GM19463 (cell line): ENCODE results near the gene DTD2.
"Not testable (repeated sequence)": the region's sequence is repeated elsewhere in the genome, so short reads cannot be mapped to it uniquely, and the experiment has no call there.

Experiments used
- ATAC-seq: cut with Tn5 transposase; IDR thresholded peaks from one replicate; pipeline ENCODE4 v1.9.1; 2021; ENCODE audit warnings: mild to moderate bottlenecking, moderate library complexity; ENCODE audit not compliant: unreplicated experiment

The DTD2 gene

GRCh38 chr14:31456841-31457664 is at the start of gene DTD2:
DTD2 (minus strand) TSS chr14:31457506; CDS start chr14:31457393, 113 bp downstream.
- peak; percentile 98 for ATAC-seq

- no peak for ATAC-seq
Observed at GRCh38 chr14:31505411-31505810, 48.1 kb upstream of the DTD2 start.

GRCh38 chr14:31501870-31502269 is 44.6 kb upstream of the DTD2 start:
- no peak for ATAC-seq

GRCh38 chr14:31492759-31493498 is 35.6 kb upstream of the DTD2 start:
- ATAC-seq: no peak

GRCh38 chr14:31489691-31490090 is 32.4 kb upstream of the DTD2 start:
- ATAC-seq: no peak

- no peak for ATAC-seq
Observed at GRCh38 chr14:31487886-31488285, 30.6 kb upstream of the DTD2 start, which contains the start of gene GPR33. GPR33 (minus strand) TSS chr14:31488039; CDS start chr14:31483965, 4,074 bp downstream.

- no peak for ATAC-seq
Observed at GRCh38 chr14:31486764-31487163, 29.5 kb upstream of the DTD2 start.

GRCh38 chr14:31484754-31485153 is 27.4 kb upstream of the DTD2 start:
- no peak for ATAC-seq

- ATAC-seq: no peak
Observed at GRCh38 chr14:31480156-31480555, 22.9 kb upstream of the DTD2 start.

- no peak for ATAC-seq
Observed at GRCh38 chr14:31479027-31479426, 21.7 kb upstream of the DTD2 start.

GRCh38 chr14:31477248-31477647 is 19.9 kb upstream of the DTD2 start:
- no peak for ATAC-seq

GRCh38 chr14:31476131-31476866 is 19.0 kb upstream of the DTD2 start:
- ATAC-seq: no peak

- no peak for ATAC-seq
Observed at GRCh38 chr14:31466554-31466953, 9.2 kb upstream of the DTD2 start.

- ATAC-seq: no peak
Observed at GRCh38 chr14:31465111-31465510, 7.8 kb upstream of the DTD2 start.

- ATAC-seq: not testable (repeated sequence)
Observed at GRCh38 chr14:31462450-31462849, 5.1 kb upstream of the DTD2 start.

- ATAC-seq: no peak
Observed at GRCh38 chr14:31461545-31461944, 4.2 kb upstream of the DTD2 start.

- no peak for ATAC-seq
Observed at GRCh38 chr14:31457665-31458659, 656 bp upstream of the DTD2 start.

- ATAC-seq: peak; percentile 47
Observed at GRCh38 chr14:31449971-31450610, 7.2 kb downstream of the DTD2 start.

- ATAC-seq: no peak
Observed at GRCh38 chr14:31449136-31449535, 8.2 kb downstream of the DTD2 start.

- no peak for ATAC-seq
Observed at GRCh38 chr14:31445703-31446102, 11.6 kb downstream of the DTD2 start.
